Parathyroid adenoma (tissue), 2 donors: Measurements from ENCODE around the gene ANKRD10.

Source experiments
- H2AFZ ChIP-seq: fragments of 300-600 bp; sonication (generic); one replicate; pipeline ENCODE4 v1.7.0; 2017; ENCODE audit warnings: antibody characterized with exemption, mild to moderate bottlenecking
- H3K27ac ChIP-seq: fragments of 300-600 bp; sonication (generic); one replicate; pipeline ENCODE4 v1.7.0; 2017
- H3K27me3 ChIP-seq: fragments of 300-600 bp; sonication (generic); one replicate; pipeline ENCODE4 v1.7.0; 2017; ENCODE audit warnings: low read length; ENCODE audit not compliant: control insufficient read depth, insufficient read depth
- H3K36me3 ChIP-seq: fragments of 300-600 bp; sonication (generic); one replicate; pipeline ENCODE4 v1.7.0; 2017; ENCODE audit warnings: low read length; ENCODE audit not compliant: control insufficient read depth, insufficient read depth
- H3K4me1 ChIP-seq: fragments of 300-600 bp; sonication (generic); one replicate; pipeline ENCODE4 v1.7.0; 2017; ENCODE audit warnings: control low read depth
- H3K4me2 ChIP-seq: fragments of 300-600 bp; sonication (generic); one replicate; pipeline ENCODE4 v1.7.0; 2017; ENCODE audit warnings: low read length
- H3K4me3 ChIP-seq: fragments of 300-600 bp; sonication (generic); one replicate; pipeline ENCODE4 v1.7.0; 2017; ENCODE audit warnings: low read depth, low read length
- H3K79me2 ChIP-seq: fragments of 300-600 bp; sonication (generic); one replicate; pipeline ENCODE4 v1.7.0; 2017; ENCODE audit warnings: control low read depth
- H3K9ac ChIP-seq: fragments of 300-600 bp; sonication (generic); one replicate; pipeline ENCODE4 v1.7.0; 2017; ENCODE audit warnings: mild to moderate bottlenecking
- H3K9me3 ChIP-seq: fragments of 300-600 bp; sonication (generic); one replicate; pipeline ENCODE4 v1.7.0; 2017; ENCODE audit warnings: low read length; ENCODE audit not compliant: control insufficient read depth
- TF ChIP-seq, protein P1 (sequence below): fragments of 300-600 bp; sonication (generic); IDR thresholded peaks from one replicate; pipeline ENCODE4 v1.7.0; 2017; ENCODE audit warnings: antibody characterized with exemption, mild to moderate bottlenecking
- donor health status: primary hyperparathyroidism.

Gene ANKRD10

DNA sequence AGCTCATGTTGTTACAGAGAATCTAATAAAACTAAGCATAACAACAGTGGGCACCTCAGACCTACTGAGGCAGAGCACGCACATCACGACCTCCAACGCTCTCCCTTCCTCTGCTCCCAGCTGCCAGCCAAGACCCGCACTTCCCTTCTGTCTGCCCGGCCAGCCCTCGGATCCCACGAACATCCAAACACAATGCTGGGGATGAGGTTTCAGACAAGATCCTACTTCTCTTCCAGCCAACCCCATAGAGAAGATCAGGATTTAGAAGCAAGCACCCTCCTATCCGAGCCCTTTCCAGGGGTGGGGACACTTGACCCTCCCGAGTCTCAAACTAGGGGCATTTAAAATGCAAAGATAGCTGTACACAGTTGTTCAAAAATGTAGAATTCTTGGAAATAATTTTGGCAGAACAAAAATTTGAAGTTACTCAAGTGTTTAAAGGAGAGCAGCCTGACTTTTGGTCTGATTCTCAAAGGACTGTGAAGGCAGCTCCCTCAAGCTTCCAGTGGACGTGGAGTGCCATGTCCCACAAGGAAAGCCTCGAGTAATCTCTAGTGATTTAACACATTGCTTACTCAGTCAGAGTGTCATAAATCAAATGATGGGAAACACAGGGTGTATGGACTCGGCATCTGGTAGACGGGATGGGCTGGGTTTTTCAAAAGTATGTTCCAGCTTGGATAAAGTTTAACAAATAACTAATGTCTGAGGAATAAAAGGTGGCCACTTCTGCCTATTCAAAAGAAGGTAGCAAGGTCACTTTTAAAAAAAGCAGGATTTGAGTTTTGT lies 32.8 kb downstream of the ANKRD10 start:
- Histone ChIP-seq H3K27me3 (no peaks in the 10 kb centered on the region), H3K9me3 (no peaks in the 10 kb centered on the region), H3K27ac (no peak overlapping the region), H3K79me2 (no peaks in the 10 kb centered on the region), H3K36me3 (no peaks in the 10 kb centered on the region), H3K4me3 (no peak overlapping the region), H3K4me1 (no peaks in the 10 kb centered on the region), H3K9ac (no peak overlapping the region), H2AFZ (no peak overlapping the region), H3K4me2 (no peak overlapping the region)
- TF ChIP-seq, protein P1, sequence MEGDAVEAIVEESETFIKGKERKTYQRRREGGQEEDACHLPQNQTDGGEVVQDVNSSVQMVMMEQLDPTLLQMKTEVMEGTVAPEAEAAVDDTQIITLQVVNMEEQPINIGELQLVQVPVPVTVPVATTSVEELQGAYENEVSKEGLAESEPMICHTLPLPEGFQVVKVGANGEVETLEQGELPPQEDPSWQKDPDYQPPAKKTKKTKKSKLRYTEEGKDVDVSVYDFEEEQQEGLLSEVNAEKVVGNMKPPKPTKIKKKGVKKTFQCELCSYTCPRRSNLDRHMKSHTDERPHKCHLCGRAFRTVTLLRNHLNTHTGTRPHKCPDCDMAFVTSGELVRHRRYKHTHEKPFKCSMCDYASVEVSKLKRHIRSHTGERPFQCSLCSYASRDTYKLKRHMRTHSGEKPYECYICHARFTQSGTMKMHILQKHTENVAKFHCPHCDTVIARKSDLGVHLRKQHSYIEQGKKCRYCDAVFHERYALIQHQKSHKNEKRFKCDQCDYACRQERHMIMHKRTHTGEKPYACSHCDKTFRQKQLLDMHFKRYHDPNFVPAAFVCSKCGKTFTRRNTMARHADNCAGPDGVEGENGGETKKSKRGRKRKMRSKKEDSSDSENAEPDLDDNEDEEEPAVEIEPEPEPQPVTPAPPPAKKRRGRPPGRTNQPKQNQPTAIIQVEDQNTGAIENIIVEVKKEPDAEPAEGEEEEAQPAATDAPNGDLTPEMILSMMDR, result no peak

DNA sequence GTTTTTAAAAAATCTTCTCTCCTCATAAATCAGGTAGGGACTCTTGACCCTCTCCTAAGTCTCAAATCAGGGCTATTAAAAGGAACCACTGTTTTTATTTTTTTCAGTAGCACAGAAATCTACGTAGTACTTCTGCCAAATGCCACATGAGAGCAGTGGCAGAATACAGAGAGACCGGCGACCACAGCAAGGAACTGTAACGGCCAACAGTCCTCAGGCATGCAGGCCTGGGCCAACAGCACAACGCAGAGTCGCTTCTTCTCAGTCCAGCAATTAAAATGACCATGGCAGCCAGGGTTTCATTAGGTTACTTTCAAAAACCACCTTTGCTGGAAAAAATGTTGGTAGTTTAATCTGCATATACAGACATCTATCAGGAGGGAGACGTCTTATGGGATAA lies 34.2 kb downstream of the ANKRD10 start:
- Histone ChIP-seq H3K27me3 (no peaks in the 10 kb centered on the region), H3K27ac (no peak overlapping the region), H2AFZ (no peak overlapping the region), H3K79me2 (no peaks in the 10 kb centered on the region), H3K9me3 (no peaks in the 10 kb centered on the region), H3K36me3 (no peaks in the 10 kb centered on the region), H3K4me3 (no peak overlapping the region), H3K9ac (no peak overlapping the region), H3K4me1 (no peaks in the 10 kb centered on the region), H3K4me2 (no peak overlapping the region)
- TF ChIP-seq, protein P1, result no peak

DNA sequence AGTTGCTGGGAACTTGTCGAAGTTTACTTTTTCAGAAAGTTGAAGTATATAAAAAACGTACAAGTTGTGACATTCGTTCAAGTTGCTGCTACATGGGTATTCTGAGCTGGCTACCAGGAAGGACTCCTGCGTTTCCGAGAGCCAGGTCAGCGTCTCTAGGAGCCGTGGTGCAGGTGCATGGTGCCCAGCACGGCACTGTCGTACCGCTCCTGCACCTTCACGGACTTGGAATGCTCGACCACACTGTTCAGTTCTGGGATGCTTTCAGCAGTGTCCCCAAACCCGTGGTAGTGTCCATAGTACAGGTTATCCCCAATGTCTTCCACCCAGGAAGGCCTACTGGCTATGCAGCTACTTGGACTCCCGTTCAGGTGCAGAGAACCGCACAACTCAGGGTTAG lies 35.4 kb downstream of the ANKRD10 start:
- no peak overlapping the region for H3K27ac ChIP-seq
- H3K9ac ChIP-seq, result no peak overlapping the region
- no peak overlapping the region for H2AFZ ChIP-seq
- no peaks in the 10 kb centered on the region for H3K27me3 ChIP-seq
- no peaks in the 10 kb centered on the region for H3K36me3 ChIP-seq
- no peak overlapping the region for H3K4me3 ChIP-seq
- no peaks in the 10 kb centered on the region for H3K9me3 ChIP-seq
- TF ChIP-seq, protein P1, result no peak
- H3K4me1 ChIP-seq, result no peaks in the 10 kb centered on the region
- no peaks in the 10 kb centered on the region for H3K79me2 ChIP-seq
- H3K4me2 ChIP-seq, result no peak overlapping the region

DNA sequence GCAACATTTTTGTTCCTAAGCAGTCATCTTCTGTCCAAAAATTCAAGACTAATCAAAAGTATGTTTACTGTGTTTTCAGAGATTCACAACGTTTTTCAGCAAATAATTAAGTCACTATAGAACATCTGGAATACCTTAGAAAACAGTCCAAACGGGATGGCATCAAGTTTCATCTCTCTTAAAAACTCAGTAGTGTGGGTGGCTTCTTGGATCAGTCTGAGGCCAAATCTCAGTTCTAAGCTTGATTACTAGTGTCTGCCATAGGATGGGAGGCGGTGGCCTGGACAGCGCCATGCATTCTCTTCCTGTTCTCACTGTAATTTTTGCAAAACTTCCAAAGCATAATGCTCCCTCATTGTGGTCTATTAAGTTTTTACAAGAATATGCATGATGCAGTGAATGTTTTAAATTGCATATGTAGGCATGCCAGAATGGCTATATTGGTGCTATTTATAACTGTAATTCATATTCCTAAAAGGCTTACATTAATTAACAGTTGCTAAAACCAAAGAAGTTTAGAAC lies 37.1 kb downstream of the ANKRD10 start:
- TF ChIP-seq, protein P1, result no peak
- Histone ChIP-seq H3K4me3 (no peak overlapping the region), H3K4me2 (no peak overlapping the region)

DNA sequence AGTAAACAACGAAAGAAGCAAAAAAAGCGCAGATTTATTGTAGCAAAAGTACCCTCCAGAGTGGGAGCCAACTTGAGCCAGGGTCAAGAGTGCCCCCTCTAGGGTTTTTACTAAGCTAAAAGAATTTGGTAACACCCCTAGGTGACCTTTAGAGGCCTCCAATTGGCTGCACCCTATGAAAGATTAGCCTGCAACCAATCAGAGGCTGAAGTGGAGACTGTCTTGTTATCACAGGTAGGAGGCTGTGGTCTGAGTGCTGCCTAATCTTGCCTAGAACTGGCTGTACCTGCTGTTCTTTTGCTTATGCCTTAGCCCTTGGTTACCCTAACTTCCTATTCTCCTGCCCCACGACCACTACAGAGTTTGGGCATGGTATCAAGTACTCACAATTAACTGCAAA lies 38.3 kb downstream of the ANKRD10 start:
- Histone ChIP-seq H3K27ac (no peak overlapping the region), H3K4me3 (no peak overlapping the region), H3K9me3 (no peaks in the 10 kb centered on the region), H3K79me2 (no peaks in the 10 kb centered on the region), H3K27me3 (no peaks in the 10 kb centered on the region), H3K4me1 (no peaks in the 10 kb centered on the region), H3K4me2 (no peak overlapping the region), H2AFZ (no peak overlapping the region), H3K36me3 (no peaks in the 10 kb centered on the region), H3K9ac (no peak overlapping the region)
- TF ChIP-seq, protein P1, result no peak

More for the DNA sequence above, 37.1 kb downstream of the ANKRD10 start:
- Histone ChIP-seq H3K36me3 (no peaks in the 10 kb centered on the region), H3K27ac (no peak overlapping the region), H2AFZ (no peak overlapping the region), H3K27me3 (no peaks in the 10 kb centered on the region), H3K9ac (no peak overlapping the region), H3K9me3 (no peaks in the 10 kb centered on the region), H3K79me2 (no peaks in the 10 kb centered on the region), H3K4me1 (no peaks in the 10 kb centered on the region)
